ENCODE data around the gene SNUPN.

GRCh38 chr15:75596703-75597345, 28.7 kb downstream of the SNUPN start:
- TF ChIP-seq CTCF (conservative IDR thresholded peaks at IDR 0.05): no peak
- TF ChIP-seq ZFX (IDR thresholded peaks at IDR 0.05): no peak

Data from C4-2B (cell line).